OCI-LY7 (cell line): Measurements from ENCODE around the gene EXD2. TPM values are rescaled to one million over a fixed set of nuclear protein-coding genes. Genes with fewer than 3 reads are reported as not detected.
A peak's percentile ranks its signal among the peaks of the same experiment; 100 is the strongest.

Experiments used
- BruUV-seq: library from RNA; stranded (reverse); fragments of 400-500 nt; replicated peaks from 2 replicates; lab custom pipeline; 2021; lab: Mats Ljungman, UMichigan
- CTCF ChIA-PET: fragments of 300-600 bp; sonication (Branson Sonifier 250); formaldehyde crosslinking; loops from one replicate; lab custom pipeline; 2022; ENCODE audit warnings: antibody characterized with exemption; ENCODE audit not compliant: unreplicated experiment; lab: Charles Lee
- POLR2A ChIA-PET: fragments of 300-600 bp; sonication (Branson Sonifier 250); formaldehyde crosslinking; loops from one replicate; lab custom pipeline; 2022; ENCODE audit warnings: antibody characterized with exemption; lab: Charles Lee
- DNase-seq: peaks from one replicate; pipeline ENCODE4 v3.0.0-alpha.2; 2015; ENCODE audit warnings: low spot score
- H2AFZ ChIP-seq: fragments of 200-600 bp; sonication (generic), shearing (Covaris generic); 2 replicates; pipeline ENCODE4 v1.6.1; 2014; ENCODE audit warnings: mild to moderate bottlenecking, antibody characterized with exemption, low read length, moderate library complexity
- H3K27ac ChIP-seq: fragments of 200-600 bp; sonication (generic); 2 replicates; pipeline ENCODE4 v1.5.1; 2014; ENCODE audit warnings: mixed run types, low read depth, mild to moderate bottlenecking, moderate library complexity, low read length, inconsistent platforms; ENCODE audit not compliant: poor library complexity, severe bottlenecking
- H3K36me3 ChIP-seq: fragments of 200-600 bp; sonication (generic); 2 replicates; pipeline ENCODE4 v1.6.1; 2014; ENCODE audit warnings: mild to moderate bottlenecking, antibody characterized with exemption, low read length, moderate library complexity, mixed read lengths; ENCODE audit not compliant: insufficient read depth
- H3K4me1 ChIP-seq: fragments of 200-600 bp; sonication (generic); 2 replicates; pipeline ENCODE4 v1.5.1; 2014; ENCODE audit warnings: mild to moderate bottlenecking, low read length; ENCODE audit not compliant: insufficient read depth, poor library complexity, severe bottlenecking
- H3K4me2 ChIP-seq: fragments of 200-600 bp; sonication (generic); 2 replicates; pipeline ENCODE4 v1.6.1; 2014; ENCODE audit warnings: mild to moderate bottlenecking, low read length
- H3K4me3 ChIP-seq: fragments of 200-600 bp; sonication (generic); 2 replicates; pipeline ENCODE4 v1.5.1; 2014; ENCODE audit warnings: mild to moderate bottlenecking, low read depth, low read length; ENCODE audit not compliant: poor library complexity, severe bottlenecking
- H3K79me2 ChIP-seq: fragments of 200-600 bp; sonication (generic); 2 replicates; pipeline ENCODE4 v1.6.1; 2016; ENCODE audit warnings: low read depth, mild to moderate bottlenecking, low read length, moderate library complexity, mixed read lengths; ENCODE audit not compliant: insufficient read depth
- H3K9me2 ChIP-seq: fragments of 200-600 bp; sonication (generic); 2 replicates; pipeline ENCODE4 v1.6.1; 2016; ENCODE audit warnings: mild to moderate bottlenecking, low read length, mixed read lengths; ENCODE audit not compliant: insufficient read depth
- H3K9me3 ChIP-seq: fragments of 200-600 bp; sonication (generic); 2 replicates; pipeline ENCODE4 v1.6.1; 2014; ENCODE audit warnings: mild to moderate bottlenecking, mixed run types, low read length, mixed read lengths
- H4K20me1 ChIP-seq: fragments of 200-600 bp; sonication (generic); 2 replicates; pipeline ENCODE4 v1.6.1; 2014; ENCODE audit warnings: mild to moderate bottlenecking, antibody characterized with exemption, low read length, moderate library complexity, mixed read lengths; ENCODE audit not compliant: insufficient read depth
- CTCF ChIP-seq: fragments of 200-600 bp; sonication (generic); conservative IDR thresholded peaks from 2 replicates; pipeline ENCODE4 v1.5.1; 2014; ENCODE audit warnings: mild to moderate bottlenecking, antibody characterized with exemption, low read length, moderate library complexity, mixed read lengths
- EZH2phosphoT487 ChIP-seq: fragments of 200-600 bp; sonication (generic); IDR thresholded peaks from 2 replicates; pipeline ENCODE4 v1.6.1; 2018; ENCODE audit warnings: low read depth, borderline replicate concordance, mild to moderate bottlenecking, mixed run types, antibody characterized with exemption, low read length, moderate library complexity, mixed read lengths
- intact Hi-C: fragments of 100-400 bp; cut with micrococcal nuclease; formaldehyde crosslinking; loops from one replicate; pipeline ENCODE4 v1.10.0; 2022; ENCODE audit not compliant: unreplicated experiment
- total RNA-seq, 2 experiments: library from RNA; depleted of rRNA in 1 of 2; stranded (reverse); fragments of >200 nt in 1 of 2; shearing (Covaris generic) in 1 of 2; gene quantifications; 2 replicates each; pipeline ENCODE4 v1.2.3, GENCODE V29; 2014 to 2022

EXD2 gene
- total RNA-seq, 2 experiments from 2014 or later = 2.7 to 8.4 TPM

DNA sequence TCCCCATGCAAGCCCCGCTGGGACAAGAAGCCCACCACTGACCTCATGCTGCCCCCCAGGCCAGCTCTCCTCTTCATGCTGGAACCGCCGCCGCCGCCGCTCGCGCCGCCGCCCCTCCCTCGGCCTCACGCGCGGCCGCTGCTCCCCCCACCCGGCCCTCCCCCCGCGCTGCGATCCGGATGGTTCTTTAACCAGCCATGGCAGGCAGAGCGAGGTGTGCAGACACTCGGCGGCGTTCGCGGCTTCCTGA, 38.5 kb upstream of the EXD2 start, which contains the start of gene DCAF5:
TSS of gene DCAF5 (minus strand) at position 218 of the 250 bp plus-strand sequence. CDS start at position 77, 141 bp downstream.
- Histone ChIP-seq H3K4me1 (peaks cover 25% of the 10 kb centered on the region), H3K36me3 (peaks cover 29% of the 10 kb centered on the region), H3K4me3 (peak within 1 kb of the TSS; percentile 84), H3K79me2 (peaks cover 42% of the 10 kb centered on the region), H3K9me3 (no peaks in the 10 kb centered on the region), H3K9me2 (no peaks in the 10 kb centered on the region), H4K20me1 (0 out of 2 replicates have a peak, but pooled peaks cover 17% of the 10 kb centered on the region), H2AFZ (peak within 1 kb of the TSS; percentile 87), H3K4me2 (peak within 1 kb of the TSS; percentile 92), H3K27ac (peak within 1 kb of the TSS; percentile 80)
- TF ChIP-seq EZH2phosphoT487 (no peak), CTCF (no peak)
- POLR2A ChIA-PET = no interaction called here
- no TSS peak for BruUV-seq
- DNase-seq = no peak
- intact Hi-C loops = loop anchor here (1.0 to 10.0 kb wide), 3 partner anchors 38 to 612 kb away; partner anchors contain the start of genes ERH, EXD2, SLC39A9 and SRSF5
- CTCF ChIA-PET = interaction anchor here (0.7 kb wide), 1 partner anchor 400 kb away, joined by 14 read pairs; no protein-coding TSS in a partner anchor

DNA sequence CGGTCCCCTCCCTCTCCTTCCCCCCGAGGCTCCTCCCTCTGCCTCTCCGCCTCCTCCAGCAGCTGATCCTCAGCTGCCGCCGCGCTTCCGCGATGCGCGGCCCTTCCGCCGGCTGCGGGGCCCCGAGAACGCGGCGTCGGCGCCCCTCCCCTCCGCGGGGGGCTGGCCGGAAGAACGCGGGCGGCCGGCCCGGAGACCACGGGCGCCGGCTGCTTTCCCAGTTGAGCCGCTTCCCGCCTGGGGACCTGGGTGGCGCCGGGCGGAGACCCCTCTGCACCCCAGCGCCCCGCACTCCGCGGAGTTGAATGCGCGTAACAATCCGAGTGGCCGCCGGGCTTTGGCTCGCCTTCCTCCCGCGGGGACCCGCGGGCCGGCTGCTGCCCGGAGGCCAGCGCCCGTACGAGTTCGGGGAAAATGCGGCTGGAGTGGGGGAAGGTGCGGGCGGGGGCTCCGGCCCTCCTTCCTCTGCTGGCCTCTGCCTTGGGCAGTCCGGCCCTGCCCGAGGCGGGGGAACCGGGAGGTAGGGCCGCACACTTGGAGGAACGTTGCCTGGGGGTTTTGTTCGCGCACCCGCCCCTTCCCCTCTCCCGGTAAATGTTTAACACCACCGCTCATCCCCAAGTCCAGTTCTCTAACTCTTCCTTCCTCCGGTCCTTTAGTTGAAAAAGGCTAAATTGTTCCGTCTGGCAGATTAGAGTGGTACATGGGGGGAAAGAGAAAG, 38.0 kb upstream of the EXD2 start:
- BruUV-seq = no TSS peak
- H3K79me2 ChIP-seq = peaks cover 37% of the 10 kb centered on the region
- peak overlapping the region; percentile 84 for H3K4me3 ChIP-seq
- H3K9me3 ChIP-seq = no peaks in the 10 kb centered on the region
- H3K4me2 ChIP-seq = peak overlapping the region; percentile 92
- peaks cover 25% of the 10 kb centered on the region for H3K36me3 ChIP-seq
- intact Hi-C loops = loop anchor here (1.0 to 10.0 kb wide), 3 partner anchors 38 to 611 kb away; partner anchors contain the start of genes ERH, EXD2, SLC39A9 and SRSF5
- 0 out of 2 replicates have a peak, but pooled peaks cover 16% of the 10 kb centered on the region for H4K20me1 ChIP-seq
- H3K9me2 ChIP-seq = no peaks in the 10 kb centered on the region
- CTCF ChIA-PET = interaction anchor here (0.7 kb wide), 1 partner anchor 399 kb away, joined by 14 read pairs; no protein-coding TSS in a partner anchor
- POLR2A ChIA-PET = interaction anchor here (0.5 kb wide), 1 partner anchor 53 kb away, joined by 3 read pairs; no protein-coding TSS in a partner anchor
- TF ChIP-seq CTCF (no peak), EZH2phosphoT487 (no peak)
- DNase-seq = peak; percentile 95
- peak overlapping the region; percentile 80 for H3K27ac ChIP-seq
- H2AFZ ChIP-seq = peak overlapping the region; percentile 87
- H3K4me1 ChIP-seq = peaks cover 25% of the 10 kb centered on the region
